H1 (cell line): ENCODE data around the gene GRIP1. TPM values are rescaled to one million over a fixed set of nuclear protein-coding genes. Genes with fewer than 3 reads are reported as not detected.

Source experiments
- CTCF ChIA-PET: fragments of 300-600 bp; sonication (Branson Sonifier 250); formaldehyde crosslinking; loops from one replicate; lab custom pipeline; 2021; ENCODE audit not compliant: partially characterized antibody; lab: Charles Lee
- POLR2A ChIA-PET: fragments of 300-600 bp; sonication (Branson Sonifier 250); formaldehyde crosslinking; loops from one replicate; lab custom pipeline; 2021; ENCODE audit warnings: inconsistent platforms; ENCODE audit not compliant: partially characterized antibody; lab: Charles Lee
- DNase-seq, 2 experiments: peaks; one replicate each; pipeline versions ENCODE4 v3.0.0 to v3.0.0-alpha.2; 2010 to 2022; ENCODE audit warnings: low spot score in 2 of 2, low read depth in 1 of 2, mixed read lengths in 1 of 2
- FAIRE-seq: peaks from 2 replicates; lab custom pipeline; 2011; peaks lifted over from hg19 to GRCh38; lab: Jason Lieb, UNC
- H2AFZ ChIP-seq: 2 replicates; pipeline ENCODE4 v1.8.1; 2012; ENCODE audit warnings: low read length, inconsistent platforms
- H2AK5ac ChIP-seq: 2 replicates; pipeline ENCODE4 v1.6.1; 2013; ENCODE audit warnings: low read depth, low read length
- H2BK120ac ChIP-seq: replicated peaks from 2 replicates; pipeline ENCODE3; 2013; ENCODE audit warnings: low read depth, low read length, inconsistent platforms
- H2BK12ac ChIP-seq: 2 replicates; pipeline ENCODE4 v1.6.1; 2013; ENCODE audit warnings: low read depth, low read length
- H2BK15ac ChIP-seq: 2 replicates; pipeline ENCODE4 v1.6.1; 2013; ENCODE audit warnings: low read length
- H2BK20ac ChIP-seq: 2 replicates; pipeline ENCODE4 v1.6.1; 2013; ENCODE audit warnings: low read length
- H2BK5ac ChIP-seq: 2 replicates; pipeline ENCODE4 v1.6.1; 2013; ENCODE audit warnings: low read depth, low read length
- H3K14ac ChIP-seq: 2 replicates; pipeline ENCODE4 v1.6.1; 2013; ENCODE audit warnings: inconsistent platforms; ENCODE audit not compliant: insufficient read length
- H3K18ac ChIP-seq: 2 replicates; pipeline ENCODE4 v1.6.1; 2013; ENCODE audit warnings: low read length; ENCODE audit errors: extremely low read depth
- H3K23ac ChIP-seq: 2 replicates; pipeline ENCODE4 v1.6.1; 2013; ENCODE audit warnings: inconsistent platforms; ENCODE audit not compliant: insufficient read length
- H3K23me2 ChIP-seq: 2 replicates; pipeline ENCODE4 v1.6.1; 2013; ENCODE audit warnings: low read depth, low read length
- H3K27ac ChIP-seq: 2 replicates; pipeline ENCODE4 v1.6.1; 2011; ENCODE audit warnings: low read depth, low read length, inconsistent platforms
- H3K27me3 ChIP-seq, 4 experiments: replicated peaks in 1 of 4; 1 replicate in 1 of 4; 2 replicates in 3 of 4; pipeline versions ENCODE4 v1.6.1 to v1.8.1; 2011 to 2013; ENCODE audit warnings: low read length in 3 of 4, mild to moderate bottlenecking in 3 of 4, inconsistent platforms in 2 of 4, mixed read lengths in 2 of 4, moderate library complexity in 1 of 4; ENCODE audit not compliant: control insufficient read depth in 3 of 4, insufficient read depth in 3 of 4; ENCODE audit errors: extremely low read depth in 1 of 4
- H3K36me3 ChIP-seq, 4 experiments: 2 replicates each; pipeline versions ENCODE4 v1.6.1 to v1.8.1; 2011 to 2013; ENCODE audit warnings: mild to moderate bottlenecking in 4 of 4, low read length in 3 of 4, moderate library complexity in 2 of 4, control low read depth in 1 of 4, inconsistent platforms in 1 of 4; ENCODE audit not compliant: insufficient read depth in 4 of 4, control insufficient read depth in 2 of 4
- H3K4ac ChIP-seq: replicated peaks from 2 replicates; pipeline ENCODE3; 2013; ENCODE audit warnings: low read length, low read depth, mixed read lengths, inconsistent platforms; ENCODE audit not compliant: insufficient read length
- H3K4me1 ChIP-seq, 4 experiments: replicated peaks in 1 of 4; 1 replicate in 1 of 4; 2 replicates in 3 of 4; pipeline versions ENCODE4 v1.6.1 to v1.8.1; 2011 to 2013; ENCODE audit warnings: low read length in 3 of 4, inconsistent platforms in 2 of 4, mixed read lengths in 1 of 4; ENCODE audit not compliant: insufficient read depth in 4 of 4, control insufficient read depth in 3 of 4
- H3K4me2 ChIP-seq, 2 experiments: 2 replicates each; pipeline versions ENCODE4 v1.6.1 to v1.8.1; 2011 to 2013; ENCODE audit warnings: low read depth in 2 of 2, low read length in 2 of 2, control low read depth in 1 of 2, inconsistent platforms in 1 of 2, mild to moderate bottlenecking in 1 of 2; ENCODE audit not compliant: insufficient read depth in 1 of 2
- H3K4me3 ChIP-seq, 4 experiments: fragments of 200-600, 300-600 bp in 1 of 4; sonication (generic), shearing (Covaris generic), sonication (Bioruptor Twin) in 1 of 4; 2 replicates each; pipeline versions ENCODE4 v1.5.1 to v1.8.1; 2011 to 2016; ENCODE audit warnings: low read length in 4 of 4, low read depth in 3 of 4, control low read depth in 2 of 4, inconsistent platforms in 2 of 4, mild to moderate bottlenecking in 2 of 4, mixed read lengths in 1 of 4, moderate library complexity in 1 of 4; ENCODE audit not compliant: insufficient read depth in 2 of 4; ENCODE audit errors: extremely low read depth in 1 of 4
- H3K56ac ChIP-seq: replicated peaks from 2 replicates; pipeline ENCODE3; 2013; ENCODE audit warnings: low read depth, mild to moderate bottlenecking, mixed read lengths, low read length, inconsistent platforms; ENCODE audit not compliant: insufficient read length
- H3K79me1 ChIP-seq: 2 replicates; pipeline ENCODE4 v1.6.1; 2013; ENCODE audit warnings: low read depth, low read length, control low read depth
- H3K79me2 ChIP-seq, 2 experiments: 2 replicates each; pipeline versions ENCODE4 v1.6.1 to v1.8.1; 2012 to 2013; ENCODE audit warnings: low read length in 2 of 2, mild to moderate bottlenecking in 2 of 2, inconsistent platforms in 1 of 2; ENCODE audit not compliant: insufficient read depth in 2 of 2, control insufficient read depth in 1 of 2
- H3K9ac ChIP-seq, 4 experiments: replicated peaks in 1 of 4; 1 replicate in 1 of 4; 2 replicates in 3 of 4; pipeline versions ENCODE4 v1.6.1 to v1.8.1; 2011 to 2013; ENCODE audit warnings: low read depth in 3 of 4, low read length in 3 of 4, control low read depth in 2 of 4, mild to moderate bottlenecking in 2 of 4, moderate library complexity in 2 of 4, inconsistent platforms in 1 of 4; ENCODE audit errors: extremely low read depth in 1 of 4
- H3K9me3 ChIP-seq, 2 experiments: 2 replicates each; pipeline versions ENCODE4 v1.6.1 to v1.8.1; 2012 to 2013; ENCODE audit warnings: mild to moderate bottlenecking in 2 of 2, moderate library complexity in 2 of 2, control low read depth in 1 of 2, inconsistent platforms in 1 of 2, low read depth in 1 of 2, low read length in 1 of 2, mixed read lengths in 1 of 2; ENCODE audit not compliant: insufficient read depth in 2 of 2
- H4K20me1 ChIP-seq, 2 experiments: replicated peaks in 1 of 2; 2 replicates each; pipeline versions ENCODE3 to v1.8.1; 2011 to 2013; ENCODE audit warnings: inconsistent platforms in 2 of 2, low read length in 2 of 2, mild to moderate bottlenecking in 1 of 2; ENCODE audit not compliant: insufficient read depth in 2 of 2, control insufficient read depth in 1 of 2
- H4K5ac ChIP-seq: 2 replicates; pipeline ENCODE4 v1.6.1; 2013; ENCODE audit warnings: low read length, low read depth, mixed read lengths, inconsistent platforms; ENCODE audit not compliant: insufficient read length
- H4K8ac ChIP-seq: 2 replicates; pipeline ENCODE4 v1.8.0; 2013; ENCODE audit warnings: mild to moderate bottlenecking, moderate library complexity, low read length, inconsistent platforms; ENCODE audit not compliant: insufficient read depth; ENCODE audit errors: extremely low read depth
- H4K91ac ChIP-seq: replicated peaks from 2 replicates; pipeline ENCODE3; 2013; ENCODE audit warnings: low read length, mixed read lengths, inconsistent platforms; ENCODE audit not compliant: insufficient read length
- EP300 ChIP-seq, 2 experiments: IDR thresholded peaks; 1 replicate in 1 of 2; 2 replicates in 1 of 2; pipeline ENCODE4 v1.6.1; 2011 to 2012; ENCODE audit warnings: low read depth in 2 of 2, low read length in 2 of 2, mild to moderate bottlenecking in 2 of 2, borderline replicate concordance in 1 of 2, inconsistent platforms in 1 of 2, moderate library complexity in 1 of 2
- TAF1 ChIP-seq: IDR thresholded peaks from 2 replicates; pipeline ENCODE4 v1.6.1; 2011; ENCODE audit warnings: mild to moderate bottlenecking, low read depth, low read length
- WGBS, 2 experiments: shearing (Covaris generic) in 1 of 2; methylation state at CpG; one replicate each; pipeline versions ENCODE4 v1.1.6 to v1.1.7; 2013 to 2015; ENCODE audit warnings: low lambda C conversion rate in 2 of 2, mixed read lengths in 2 of 2, inconsistent platforms in 1 of 2, low coverage in 1 of 2, missing lambda C conversion rate in 1 of 2; ENCODE audit not compliant: insufficient replicate concordance in 2 of 2, insufficient coverage in 1 of 2, insufficient read length in 1 of 2; ENCODE audit errors: extremely low coverage in 1 of 2, missing lambda C conversion rate in 1 of 2; 5-methylcytosine and 5-hydroxymethylcytosine counted together
- polyA plus RNA-seq, 7 experiments: library from polyadenylated mRNA; depleted of rRNA in 3 of 7; stranded (reverse) in 5 of 7; unstranded in 2 of 7; fragments of >200 nt in 5 of 7; fragments of 200-250 nt in 2 of 7; gene quantifications; 1 replicate in 5 of 7; 2 replicates in 1 of 7; 4 replicates in 1 of 7; pipeline versions ENCODE4 v1.2.1 to v1.2.3, GENCODE V29; 2011 to 2013; ENCODE audit warnings: missing spikeins in 2 of 7, mixed read lengths in 2 of 7
- total RNA-seq: library from RNA; stranded (reverse); fragmentation: NEBNext Ultra II Directional; extraction: Animal tissue kit (Norgen Biotek cat#: 25700); gene quantifications from 2 replicates; pipeline ENCODE4 v1.2.1, GENCODE V29; 2021

Gene GRIP1
- total and polyA plus RNA-seq, 2 of the 8 experiments (the other 6 are each of a cell fraction or from before 2014, with no cell fraction given) = 4.5 to 27.3 TPM

GRCh38 chr12:66331814-66332213 lies 347.1 kb downstream of the GRIP1 start:
- Histone ChIP-seq H4K5ac (no peak overlapping the region), H3K4me3 (no peak overlapping the region), H3K79me1 (no peaks in the 10 kb centered on the region), H4K8ac (no peak overlapping the region), H4K20me1 (no peaks in the 10 kb centered on the region), H3K23me2 (no peaks in the 10 kb centered on the region), H3K23ac (no peak overlapping the region), H3K9ac (no peak overlapping the region), H2AK5ac (no peak overlapping the region), H3K79me2 (no peaks in the 10 kb centered on the region), H3K27ac (no peak overlapping the region), H3K36me3 (no peaks in the 10 kb centered on the region), H3K14ac (no peak overlapping the region), H4K91ac (no peak overlapping the region)
- no peak for FAIRE-seq
- no peak for DNase-seq
- POLR2A ChIA-PET = no interaction called here
- CTCF ChIA-PET = no interaction called here
- TF ChIP-seq EP300 (IDR thresholded peaks at IDR 0.05; ENCODE audit: borderline replicate concordance in 1 of 2, low read depth in 2 of 2, low read length in 2 of 2) (no peak), TAF1 (no peak)
- TF ChIP-seq, all 59 proteins: peak for 0
- H3K4me1 ChIP-seq = no peaks in the 10 kb centered on the region
- H3K4ac ChIP-seq = no peak overlapping the region
- H2BK20ac ChIP-seq = no peak overlapping the region
- no peak overlapping the region for H2BK120ac ChIP-seq
- no peak overlapping the region for H2BK5ac ChIP-seq
- H2AFZ ChIP-seq = no peak overlapping the region
- no peak overlapping the region for H3K18ac ChIP-seq
- H3K4me2 ChIP-seq = no peak overlapping the region
- 100% methylated on average over 1 of the region's 1 CpG; no CpG with 5 or more reads in 1 of the 2 experiments for WGBS, 2 experiments
- no peaks in the 10 kb centered on the region for H3K9me3 ChIP-seq
- no peak overlapping the region for H3K56ac ChIP-seq
- no peaks in the 10 kb centered on the region for H3K27me3 ChIP-seq
- no peak overlapping the region for H2BK12ac ChIP-seq
- no peak overlapping the region for H2BK15ac ChIP-seq
